Stimulated activated naive CD8-positive, alpha-beta T cell treated with anti-CD3 and anti-CD28 coated beads, Interleukin-15, Interleukin-2, amounts not matched to agents 100 U/mL and 50 U/mL, for 24 hours (primary cell): ENCODE results near the gene COG6.

Experiments used
- ATAC-seq: fragments of 150-1000 bp; cut with Tn5 transposase; one replicate; pipeline ENCODE4 v1.10.0; 2021
- DNase-seq: peaks from one replicate; pipeline ENCODE4 v3.0.0; 2021

COG6 gene

GRCh38 chr13:39770221-39771090 lies 115.0 kb downstream of the COG6 start:
- ATAC-seq (no peak), DNase-seq (no peak)

- DNase-seq (no peak), ATAC-seq (no peak)
Observed at GRCh38 chr13:39773833-39774232, 118.4 kb downstream of the COG6 start.

GRCh38 chr13:39776439-39776838 lies 121.0 kb downstream of the COG6 start:
- ATAC-seq: peak; percentile 77
- DNase-seq: no peak

- ATAC-seq: no peak
- no peak for DNase-seq
Observed at GRCh38 chr13:39777021-39777420, 121.6 kb downstream of the COG6 start.

- DNase-seq (peak; percentile 50), ATAC-seq (peak; percentile 84)
Observed at GRCh38 chr13:39777527-39778061, 122.1 kb downstream of the COG6 start.

GRCh38 chr13:39779337-39780265 lies 124.1 kb downstream of the COG6 start:
- DNase-seq (peak; percentile 46), ATAC-seq (no peak)

- ATAC-seq (no peak), DNase-seq (no peak)
Observed at GRCh38 chr13:39780711-39781110, 125.2 kb downstream of the COG6 start.

GRCh38 chr13:39781381-39781780 lies 125.9 kb downstream of the COG6 start:
- DNase-seq: no peak
- ATAC-seq: no peak

GRCh38 chr13:39783051-39783450 lies 127.6 kb downstream of the COG6 start:
- ATAC-seq: no peak
- no peak for DNase-seq

GRCh38 chr13:39784347-39784746 lies 128.9 kb downstream of the COG6 start:
- no peak for ATAC-seq
- DNase-seq: no peak

- DNase-seq (no peak), ATAC-seq (no peak)
Observed at GRCh38 chr13:39786091-39786490, 130.6 kb downstream of the COG6 start.

- ATAC-seq: peak; percentile 89
Observed at GRCh38 chr13:39787086-39787487, 131.6 kb downstream of the COG6 start.

GRCh38 chr13:39788102-39788501 lies 132.6 kb downstream of the COG6 start:
- DNase-seq (no peak), ATAC-seq (no peak)

More at GRCh38 chr13:39787086-39787487, 131.6 kb downstream of the COG6 start:
- no peak for DNase-seq

GRCh38 chr13:39789451-39789850 lies 134.0 kb downstream of the COG6 start:
- no peak for DNase-seq
- ATAC-seq: no peak
